Spleen (tissue), 11 donors: Measurements from ENCODE around the gene BIRC6. TPM values are rescaled to one million over a fixed set of nuclear protein-coding genes. Genes with fewer than 3 reads are reported as not detected.

Source experiments
- DNase-seq: peaks from one replicate; pipeline ENCODE4 v3.0.0-alpha.2; 2020
- H3K27ac ChIP-seq, 8 donors: fragments of 200-600 bp; sonication (generic) in 7 of 8; 1 replicate in 4 of 8; 2 replicates in 4 of 8; pipeline versions ENCODE4 v1.5.0 to v1.8.0; 2016 to 2021; ENCODE audit warnings: inconsistent platforms in 4 of 8, mild to moderate bottlenecking in 4 of 8, moderate library complexity in 1 of 8
- H3K27me3 ChIP-seq, 7 donors: fragments of 200-600 bp; sonication (generic) in 6 of 7; replicated peaks in 1 of 7; 1 replicate in 4 of 7; 2 replicates in 3 of 7; pipeline versions ENCODE4 v1.5.0 to v1.8.0; 2016 to 2021; ENCODE audit warnings: inconsistent platforms in 3 of 7, mild to moderate bottlenecking in 1 of 7
- H3K36me3 ChIP-seq, 6 donors: fragments of 200-600 bp; sonication (generic) in 5 of 6; 1 replicate in 4 of 6; 2 replicates in 2 of 6; pipeline versions ENCODE4 v1.5.0 to v1.8.0; 2016 to 2021; ENCODE audit warnings: inconsistent platforms in 2 of 6
- H3K4me1 ChIP-seq, 6 donors: fragments of 200-600 bp; sonication (generic) in 5 of 6; 1 replicate in 3 of 6; 2 replicates in 3 of 6; pipeline versions ENCODE4 v1.5.0 to v1.8.0; 2016 to 2021; ENCODE audit warnings: inconsistent platforms in 3 of 6
- H3K4me3 ChIP-seq, 8 donors: fragments of 200-600 bp; sonication (generic) in 7 of 8; 1 replicate in 4 of 8; 2 replicates in 4 of 8; pipeline versions ENCODE4 v1.5.0 to v1.8.0; 2016 to 2021; ENCODE audit warnings: inconsistent platforms in 4 of 8, mild to moderate bottlenecking in 4 of 8, moderate library complexity in 2 of 8
- H3K9me3 ChIP-seq, 8 donors: fragments of 200-600 bp; sonication (generic) in 7 of 8; 1 replicate in 4 of 8; 2 replicates in 4 of 8; pipeline versions ENCODE4 v1.5.0 to v1.8.0; 2016 to 2021; ENCODE audit warnings: inconsistent platforms in 4 of 8
- POLR2A ChIP-seq, 3 donors: fragments of 450-650 bp; IDR thresholded peaks; one replicate each; pipeline ENCODE4 v1.5.1; 2017; ENCODE audit warnings: antibody characterized with exemption in 3 of 3, mild to moderate bottlenecking in 1 of 3
- POLR2AphosphoS5 ChIP-seq, 3 donors: sonication (generic); formaldehyde crosslinking; IDR thresholded peaks; one replicate each; pipeline ENCODE4 v1.5.1; 2017; ENCODE audit warnings: antibody characterized with exemption in 3 of 3
- WGBS, 5 donors: extraction: QIAGEN DNeasy Blood & Tissue Kit in 3 of 5; methylation state at CpG; one replicate each; pipeline versions ENCODE4 v1.1.5 to v1.1.7; 2013 to 2018; 5-methylcytosine and 5-hydroxymethylcytosine counted together
- intact Hi-C: fragments of 100-400 bp; cut with DNase I; formaldehyde crosslinking; loops from one replicate; pipeline ENCODE4 v1.15.0; 2023; ENCODE audit warnings: low total_unique reads
- polyA plus RNA-seq, 3 donors: library from polyadenylated mRNA; stranded (reverse); fragments of 200-250 nt; gene quantifications; one replicate each; pipeline ENCODE4 v1.2.1, GENCODE V29; 2013
- total RNA-seq, 7 donors: library from RNA; depleted of rRNA in 3 of 7; stranded (reverse); fragments of >200 nt in 3 of 7; fragmentation: NEBNext Ultra II Directional in 4 of 7; extraction: Animal tissue kit (Norgen Biotek cat#: 25700) in 4 of 7; gene quantifications; one replicate each; pipeline versions ENCODE4 v1.1.0 to v1.2.1, GENCODE V29; 2016 to 2021
- TF ChIP-seq, protein P1 (sequence below), 11 experiments: fragments of 200-600 bp in 7 of 11; fragments of 450-650 bp in 4 of 11; sonication (generic) in 4 of 11; IDR thresholded peaks in 8 of 11; conservative IDR thresholded peaks in 3 of 11; 1 replicate in 7 of 11; 2 replicates in 4 of 11; pipeline versions ENCODE4 v1.4.0 to v1.8.0; 2016 to 2021; ENCODE audit warnings: antibody characterized with exemption in 11 of 11, inconsistent platforms in 4 of 11, mild to moderate bottlenecking in 1 of 11
- donor health status: healthy with polysubstance abuse.
- donor health status: DM: no; HTN: no; CAD: no; lungs with moderate emphysema.
- donor health status: DM: no; HTN: no; CAD: no.
- donor health status: Bipolar disorder and iron deficiency.
- donor health status: healthy.
- donor health status: DM: no; HTN: no; CAD: no.
- donor health status: DM: yes; HTN: yes; CAD: no.

Gene BIRC6
- total and polyA plus RNA-seq, 10 donors = 17.8 to 226 (median 155) TPM

DNA sequence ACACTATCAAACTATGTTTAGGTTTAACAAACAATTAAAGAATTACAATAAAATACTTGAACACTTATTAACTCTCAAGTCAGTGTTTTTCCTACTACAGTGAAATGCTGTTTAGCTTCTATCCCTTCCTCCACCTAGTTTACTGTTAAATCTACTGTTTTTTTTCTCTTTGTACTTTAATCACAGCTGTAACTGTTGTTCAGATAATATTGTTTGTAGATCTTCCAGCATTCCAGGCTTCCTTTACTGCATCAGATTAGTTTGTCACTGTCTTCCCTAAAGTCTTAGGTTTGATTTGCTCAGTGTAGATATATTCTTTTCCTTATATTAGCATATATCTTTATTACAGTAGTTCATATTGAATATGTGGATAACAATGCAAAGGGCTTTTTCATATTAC is 22.5 kb downstream of the BIRC6 start:
- H3K27me3 ChIP-seq = no peaks in the 10 kb centered on the region
- TF ChIP-seq POLR2AphosphoS5 (IDR thresholded peaks at IDR 0.05) (no peak), POLR2A (IDR thresholded peaks at IDR 0.05) (no peak)
- TF ChIP-seq, protein P1, sequence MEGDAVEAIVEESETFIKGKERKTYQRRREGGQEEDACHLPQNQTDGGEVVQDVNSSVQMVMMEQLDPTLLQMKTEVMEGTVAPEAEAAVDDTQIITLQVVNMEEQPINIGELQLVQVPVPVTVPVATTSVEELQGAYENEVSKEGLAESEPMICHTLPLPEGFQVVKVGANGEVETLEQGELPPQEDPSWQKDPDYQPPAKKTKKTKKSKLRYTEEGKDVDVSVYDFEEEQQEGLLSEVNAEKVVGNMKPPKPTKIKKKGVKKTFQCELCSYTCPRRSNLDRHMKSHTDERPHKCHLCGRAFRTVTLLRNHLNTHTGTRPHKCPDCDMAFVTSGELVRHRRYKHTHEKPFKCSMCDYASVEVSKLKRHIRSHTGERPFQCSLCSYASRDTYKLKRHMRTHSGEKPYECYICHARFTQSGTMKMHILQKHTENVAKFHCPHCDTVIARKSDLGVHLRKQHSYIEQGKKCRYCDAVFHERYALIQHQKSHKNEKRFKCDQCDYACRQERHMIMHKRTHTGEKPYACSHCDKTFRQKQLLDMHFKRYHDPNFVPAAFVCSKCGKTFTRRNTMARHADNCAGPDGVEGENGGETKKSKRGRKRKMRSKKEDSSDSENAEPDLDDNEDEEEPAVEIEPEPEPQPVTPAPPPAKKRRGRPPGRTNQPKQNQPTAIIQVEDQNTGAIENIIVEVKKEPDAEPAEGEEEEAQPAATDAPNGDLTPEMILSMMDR (IDR thresholded peaks at IDR 0.05 in 8 of 11, conservative IDR thresholded peaks at IDR 0.05 in 3 of 11) = no peak
- H3K36me3 ChIP-seq = peaks cover 2 to 44% (median 32%) of the 10 kb centered on the region in 6 donors
- intact Hi-C loops = no loop called here
- no peaks in the 10 kb centered on the region for H3K9me3 ChIP-seq
- H3K27ac ChIP-seq = no peak overlapping the region
- H3K4me1 ChIP-seq = peaks cover 3 to 79% (median 33%) of the 10 kb centered on the region in 6 donors
- H3K4me3 ChIP-seq = no peak overlapping the region
- no peak for DNase-seq

DNA sequence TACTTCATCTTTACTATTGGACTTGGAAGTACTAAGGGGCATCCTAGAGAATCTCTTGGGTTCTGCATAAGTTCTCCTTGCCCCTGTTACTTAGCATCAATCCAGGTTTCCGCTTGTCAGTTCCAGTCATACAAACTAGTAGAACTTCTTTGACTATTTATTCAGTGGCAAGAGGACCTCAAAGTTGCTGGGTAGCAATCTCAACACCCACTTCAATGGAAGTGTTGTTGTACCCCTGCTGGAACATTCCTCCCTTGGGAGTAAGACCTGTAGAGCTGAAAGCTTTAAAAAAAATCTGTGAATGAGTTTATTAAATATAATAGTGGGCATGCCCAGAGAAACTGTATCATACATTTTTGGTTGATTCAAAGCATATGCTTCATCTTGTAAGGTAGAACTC is 27.0 kb downstream of the BIRC6 start:
- Histone ChIP-seq H3K36me3 (peaks cover 2 to 88% (median 47%) of the 10 kb centered on the region in 6 donors), H3K9me3 (no peaks in the 10 kb centered on the region)
- 94 to 100% (median 100%) methylated on average over 1 of the region's 1 CpG for WGBS, 5 donors

DNA sequence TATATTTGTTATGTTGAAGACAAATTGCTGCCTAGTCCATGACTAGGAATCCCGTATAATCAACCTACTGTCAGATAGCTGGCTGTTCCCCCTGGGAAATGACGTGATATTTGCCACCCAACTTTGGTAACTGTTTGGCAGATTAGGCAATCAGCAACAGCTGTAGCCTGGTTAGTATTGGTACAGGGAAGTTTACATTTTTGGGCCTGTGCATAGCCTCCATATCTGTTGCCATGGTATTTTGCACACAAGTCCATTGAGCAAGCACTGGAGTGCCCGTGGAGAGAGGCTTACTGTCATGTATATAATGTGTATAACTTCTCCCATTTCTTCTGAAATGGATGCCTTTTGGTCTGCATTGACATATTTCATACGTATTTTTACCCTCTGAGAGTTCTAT is 27.7 kb downstream of the BIRC6 start:
- Histone ChIP-seq H3K27ac (no peak overlapping the region), H3K36me3 (peaks cover 2 to 95% (median 51%) of the 10 kb centered on the region in 6 donors), H3K4me1 (peaks cover 0 to 45% (median 5%) of the 10 kb centered on the region in 6 donors), H3K4me3 (no peak overlapping the region), H3K27me3 (no peaks in the 10 kb centered on the region), H3K9me3 (no peaks in the 10 kb centered on the region)
- TF ChIP-seq POLR2A (IDR thresholded peaks at IDR 0.05) (no peak), POLR2AphosphoS5 (IDR thresholded peaks at IDR 0.05) (no peak)
- TF ChIP-seq, protein P1 (IDR thresholded peaks at IDR 0.05 in 8 of 11, conservative IDR thresholded peaks at IDR 0.05 in 3 of 11) = no peak
- WGBS, 5 donors = 59 to 94% (median 76%) methylated on average over 4 of the region's 4 CpGs
- DNase-seq = no peak
- intact Hi-C loops = no loop called here

More for the DNA sequence above, 27.0 kb downstream of the BIRC6 start:
- intact Hi-C loops = no loop called here
- no peak for DNase-seq
- no peak overlapping the region for H3K27ac ChIP-seq
- H3K27me3 ChIP-seq = no peaks in the 10 kb centered on the region
- peaks cover 0 to 52% (median 7%) of the 10 kb centered on the region in 6 donors for H3K4me1 ChIP-seq
- H3K4me3 ChIP-seq = no peak overlapping the region
- TF ChIP-seq POLR2AphosphoS5 (IDR thresholded peaks at IDR 0.05) (no peak), POLR2A (IDR thresholded peaks at IDR 0.05) (no peak)
- TF ChIP-seq, protein P1 (IDR thresholded peaks at IDR 0.05 in 8 of 11, conservative IDR thresholded peaks at IDR 0.05 in 3 of 11) = no peak

DNA sequence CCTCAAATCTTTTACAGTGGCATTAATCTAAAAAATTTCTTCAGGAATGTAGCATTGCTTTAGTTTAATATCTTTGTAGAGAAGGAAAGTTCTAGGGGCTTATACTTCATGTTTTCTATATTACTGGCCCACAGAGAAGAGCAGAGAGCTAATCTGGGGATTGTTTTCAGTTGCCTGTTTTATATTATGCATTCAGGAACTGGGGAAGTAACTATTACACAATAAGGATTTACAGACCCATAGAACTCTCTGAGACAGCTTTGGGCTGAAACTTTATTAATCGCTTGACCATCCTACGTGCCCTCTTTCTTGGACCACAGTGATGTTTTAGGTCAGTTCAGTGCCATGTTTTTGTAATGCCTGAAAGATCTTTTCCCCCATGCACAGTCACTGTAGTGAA is 29.9 kb downstream of the BIRC6 start:
- no peaks in the 10 kb centered on the region for H3K27me3 ChIP-seq
- TF ChIP-seq, protein P1 (IDR thresholded peaks at IDR 0.05 in 8 of 11, conservative IDR thresholded peaks at IDR 0.05 in 3 of 11) = no peak
- no peak for TF ChIP-seq POLR2AphosphoS5 (IDR thresholded peaks at IDR 0.05)
- no peak for TF ChIP-seq POLR2A (IDR thresholded peaks at IDR 0.05)
- WGBS, 5 donors = 85 to 96% (median 93%) methylated on average over 2 of the region's 2 CpGs
- peaks cover 2 to 99% (median 56%) of the 10 kb centered on the region in 6 donors for H3K36me3 ChIP-seq
- H3K4me3 ChIP-seq = no peak overlapping the region
- H3K9me3 ChIP-seq = no peaks in the 10 kb centered on the region
- DNase-seq = no peak
- peaks cover 0 to 41% (median 8%) of the 10 kb centered on the region in 6 donors for H3K4me1 ChIP-seq
- intact Hi-C loops = no loop called here
- H3K27ac ChIP-seq = no peak overlapping the region
